8988T (cell line): Measurements from ENCODE around the gene FARP1.

Experiments
- DNase-seq: peaks from one replicate; pipeline ENCODE4 v3.0.0; 2011

The FARP1 gene

DNA sequence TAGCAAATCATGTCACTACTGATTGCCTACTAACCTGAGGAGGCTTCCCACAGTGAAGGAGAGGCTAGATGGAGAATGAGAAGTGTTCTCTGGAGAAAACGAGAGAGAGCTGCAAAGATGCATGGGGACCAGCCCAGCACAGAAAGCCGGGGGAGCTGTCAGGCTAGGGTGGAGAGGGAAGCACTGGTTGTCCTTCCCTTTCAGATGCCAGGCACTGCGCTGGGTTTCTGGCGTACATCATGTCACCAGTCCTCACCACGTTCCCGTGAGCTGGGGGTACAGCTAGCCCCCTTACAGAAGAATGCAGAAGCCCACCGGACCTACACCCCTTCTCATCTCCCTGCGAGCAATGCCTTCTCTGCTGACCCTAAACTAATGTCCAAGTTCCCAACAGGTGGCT lies 348.0 kb downstream of the FARP1 start:
- DNase-seq, result no peak

- DNase-seq, result no peak
Observed at GRCh38 chr13:98492335-98493041, 349.6 kb downstream of the FARP1 start.

DNA sequence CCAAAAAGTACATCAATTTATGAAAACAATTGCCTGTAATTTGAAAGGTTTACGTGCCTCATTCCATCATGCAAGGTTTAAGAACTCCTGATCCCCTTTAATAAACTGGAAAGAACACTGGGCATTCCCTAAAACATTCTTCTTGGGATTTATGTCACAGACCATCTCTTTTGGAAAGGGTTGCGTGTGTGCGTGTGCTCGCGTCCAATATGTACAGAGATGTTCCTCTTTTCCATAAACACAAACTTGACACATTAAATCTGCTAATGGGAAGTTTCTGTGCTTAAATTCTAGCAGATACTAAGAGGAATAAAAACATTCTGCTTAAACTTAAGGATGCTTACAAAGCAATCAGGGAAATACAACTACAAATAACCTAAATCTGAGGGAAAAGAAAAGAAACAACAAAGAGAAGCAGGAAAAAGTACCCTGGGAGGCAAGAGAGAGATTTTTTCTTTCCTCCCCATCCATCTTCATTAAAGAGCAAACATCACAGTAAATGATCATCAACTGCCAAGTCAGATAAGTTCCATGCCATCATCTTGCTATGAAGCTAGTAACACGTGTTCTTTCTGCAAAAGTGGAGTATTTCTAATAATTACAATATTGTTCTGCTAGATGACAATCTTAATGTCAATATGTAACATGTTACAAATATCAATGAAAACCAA lies 350.3 kb downstream of the FARP1 start:
- DNase-seq, result no peak

DNA sequence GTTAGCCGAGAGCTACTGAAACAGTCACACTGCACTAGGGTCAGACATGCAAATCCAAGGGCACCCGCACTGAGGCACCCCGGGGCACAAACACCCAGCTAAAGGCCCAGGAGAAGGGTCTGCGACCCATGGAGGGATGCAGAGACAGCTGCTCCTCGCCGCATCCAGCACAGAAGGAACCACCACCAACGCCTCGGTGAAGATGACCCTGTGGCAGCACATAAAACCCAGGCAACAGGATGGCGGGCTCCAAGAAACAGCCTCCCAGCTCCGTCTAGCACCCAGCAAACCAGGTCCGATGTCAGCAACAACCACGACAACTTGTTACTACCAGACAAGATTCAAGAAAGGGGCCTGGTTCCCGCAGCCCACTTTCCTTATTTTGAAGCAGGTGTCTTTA lies 351.9 kb downstream of the FARP1 start:
- no peak for DNase-seq

DNA sequence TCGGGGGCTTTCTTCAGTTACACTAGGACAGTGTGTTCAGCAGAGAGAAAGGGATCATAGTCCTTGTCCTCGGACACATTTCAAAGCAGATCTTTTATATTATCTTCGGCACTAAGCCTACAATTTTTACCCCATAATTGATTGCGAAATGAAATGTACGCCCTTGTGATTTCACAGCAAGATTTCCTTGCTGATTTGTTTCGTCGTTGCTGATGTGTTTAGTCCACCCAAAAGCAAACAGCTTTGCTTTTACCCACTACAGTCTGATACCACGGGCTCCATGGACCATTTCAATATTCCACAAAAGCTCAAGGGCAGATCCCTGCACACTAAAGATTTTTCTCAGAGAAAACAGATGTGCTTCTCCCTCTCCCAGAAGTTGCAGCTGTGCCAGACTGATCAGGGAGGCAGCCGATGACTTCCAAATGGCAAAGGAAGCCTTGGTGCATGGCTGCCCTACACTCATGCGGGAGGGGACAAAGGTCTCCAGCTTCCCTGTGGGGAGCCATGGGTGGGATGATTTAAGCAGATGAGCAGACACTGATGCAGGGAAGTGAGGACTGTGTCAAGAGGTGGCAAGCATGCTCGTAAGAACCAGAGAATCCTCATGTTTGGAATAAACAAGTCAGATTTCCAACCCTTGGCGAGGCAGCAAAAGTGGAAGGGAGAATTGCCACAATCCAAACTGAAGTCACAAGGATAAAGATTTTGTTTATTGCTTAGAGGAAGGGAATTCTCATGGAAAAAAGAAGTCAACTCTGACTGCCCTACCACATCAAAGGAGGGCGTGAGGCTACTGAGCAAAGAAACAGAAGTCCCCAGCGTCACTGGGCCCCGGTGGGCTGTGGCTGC lies 353.0 kb downstream of the FARP1 start:
- no peak for DNase-seq

GRCh38 chr13:98496479-98496791 lies 353.5 kb downstream of the FARP1 start:
- DNase-seq, result no peak

- no peak for DNase-seq
Observed at GRCh38 chr13:98496966-98497365, 354.1 kb downstream of the FARP1 start.

DNA sequence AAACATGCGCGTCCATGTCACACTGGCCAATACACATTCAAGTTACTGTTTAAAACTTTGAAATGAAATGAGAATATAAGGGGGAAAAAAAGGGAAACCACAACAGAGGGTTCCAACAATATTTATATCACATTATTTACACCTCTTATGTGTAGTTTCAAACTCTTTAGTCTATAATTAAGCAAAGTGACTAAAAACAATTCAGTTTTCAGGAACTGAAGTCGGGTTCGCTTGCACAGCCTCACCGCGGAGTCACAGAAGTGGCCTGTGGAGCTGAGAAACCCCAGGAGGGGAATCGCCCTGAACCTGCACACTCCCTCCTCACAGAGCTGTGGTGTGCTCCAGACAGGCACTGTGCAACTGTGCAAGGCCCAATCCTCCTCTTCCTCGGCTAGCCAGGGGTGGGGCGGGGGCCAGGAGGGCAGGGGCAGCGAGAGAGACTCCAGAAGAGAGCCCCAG lies 358.1 kb downstream of the FARP1 start:
- no peak for DNase-seq

DNA sequence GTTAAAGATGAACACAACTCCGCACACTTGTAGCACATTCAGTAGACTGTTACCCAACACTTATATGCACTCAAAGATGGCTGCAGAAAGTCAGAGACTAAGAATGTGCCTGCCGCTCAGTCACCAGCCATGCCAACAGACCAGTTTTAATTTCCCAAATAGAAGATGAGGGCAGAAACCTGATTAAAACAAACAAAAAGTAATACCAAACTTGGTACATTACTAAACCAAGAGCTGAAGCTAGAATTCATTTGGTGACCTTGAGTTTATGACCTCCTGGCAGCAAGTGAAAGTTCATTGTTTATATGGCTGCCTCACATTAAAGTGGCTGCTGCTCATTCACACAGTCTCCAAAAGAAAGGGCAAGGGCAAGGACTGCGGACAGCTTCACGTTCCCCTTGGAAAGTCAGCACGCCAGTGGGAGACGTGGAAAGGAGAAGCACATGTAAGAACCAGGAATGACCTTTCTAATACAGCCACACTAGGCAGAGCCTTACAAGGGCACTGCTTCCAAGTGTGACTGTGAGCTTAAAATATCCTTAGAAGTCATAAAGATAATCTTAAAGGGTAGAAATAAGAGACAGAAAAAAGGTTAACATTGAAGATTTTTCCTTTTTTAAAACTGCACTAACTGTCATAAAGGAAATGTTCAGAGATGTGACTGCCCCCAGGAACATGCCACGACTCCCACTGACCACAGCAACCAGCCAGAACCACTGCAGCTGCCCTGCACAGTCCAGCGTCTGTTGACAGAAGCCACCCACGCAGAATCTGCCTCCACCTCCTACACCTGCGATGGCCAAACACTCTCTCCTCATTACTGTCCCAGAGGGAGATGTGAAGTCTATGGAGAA lies 360.5 kb downstream of the FARP1 start:
- DNase-seq, result no peak

DNA sequence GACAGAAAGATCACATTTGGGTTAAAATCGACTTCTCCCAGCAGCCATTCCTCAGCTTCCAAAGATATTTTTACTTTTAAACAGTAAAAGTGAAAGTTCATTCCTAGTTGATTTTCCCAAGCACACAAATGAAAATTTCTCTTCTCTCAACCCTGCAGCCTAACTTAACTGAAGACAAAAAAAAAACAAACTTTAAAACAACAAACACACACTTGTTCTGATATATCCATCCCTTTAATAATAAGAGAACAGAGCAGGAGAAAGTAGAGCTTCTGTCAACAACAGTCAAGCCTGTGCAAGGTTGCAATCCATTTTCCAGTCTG lies 361.1 kb downstream of the FARP1 start:
- no peak for DNase-seq

DNA sequence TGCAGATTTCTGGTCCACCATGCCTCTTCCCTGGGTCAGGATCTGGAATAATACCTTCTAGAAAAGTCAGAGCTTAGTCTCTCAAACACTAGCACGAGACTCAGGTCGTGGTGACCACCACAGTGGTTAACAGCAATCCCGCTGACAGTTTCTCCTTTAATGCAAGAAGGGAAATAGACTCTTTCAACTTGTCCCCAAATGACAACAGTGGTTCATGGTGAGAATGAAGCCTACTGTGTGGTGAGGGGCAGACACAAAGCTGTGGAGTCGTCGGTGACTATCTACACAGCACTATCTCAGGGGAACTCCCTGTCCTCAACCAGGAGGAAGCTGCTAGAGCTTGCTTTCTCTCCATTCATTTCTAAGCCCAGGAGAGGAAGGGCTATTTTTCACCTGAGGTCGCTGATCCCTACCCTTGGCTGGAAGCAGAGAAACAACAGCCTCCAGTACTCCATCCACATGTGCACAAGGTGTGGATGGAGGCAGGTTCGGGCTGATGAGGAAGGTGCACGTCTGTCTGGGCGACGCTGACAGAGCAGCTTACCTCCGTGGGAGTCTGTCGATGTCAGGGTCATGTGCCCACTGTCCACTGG lies 361.6 kb downstream of the FARP1 start:
- DNase-seq, result no peak
